ENCODE measurements around the gene NCKAP1. TPM values are rescaled to one million over a fixed set of nuclear protein-coding genes. Genes with fewer than 3 reads are reported as not detected.
"Not testable (repeated sequence)": the region's sequence is repeated elsewhere in the genome, so short reads cannot be mapped to it uniquely, and the experiment has no call there.

Gene NCKAP1
- total RNA-seq, 1 donor from 2014 or later: 128 TPM

DNA sequence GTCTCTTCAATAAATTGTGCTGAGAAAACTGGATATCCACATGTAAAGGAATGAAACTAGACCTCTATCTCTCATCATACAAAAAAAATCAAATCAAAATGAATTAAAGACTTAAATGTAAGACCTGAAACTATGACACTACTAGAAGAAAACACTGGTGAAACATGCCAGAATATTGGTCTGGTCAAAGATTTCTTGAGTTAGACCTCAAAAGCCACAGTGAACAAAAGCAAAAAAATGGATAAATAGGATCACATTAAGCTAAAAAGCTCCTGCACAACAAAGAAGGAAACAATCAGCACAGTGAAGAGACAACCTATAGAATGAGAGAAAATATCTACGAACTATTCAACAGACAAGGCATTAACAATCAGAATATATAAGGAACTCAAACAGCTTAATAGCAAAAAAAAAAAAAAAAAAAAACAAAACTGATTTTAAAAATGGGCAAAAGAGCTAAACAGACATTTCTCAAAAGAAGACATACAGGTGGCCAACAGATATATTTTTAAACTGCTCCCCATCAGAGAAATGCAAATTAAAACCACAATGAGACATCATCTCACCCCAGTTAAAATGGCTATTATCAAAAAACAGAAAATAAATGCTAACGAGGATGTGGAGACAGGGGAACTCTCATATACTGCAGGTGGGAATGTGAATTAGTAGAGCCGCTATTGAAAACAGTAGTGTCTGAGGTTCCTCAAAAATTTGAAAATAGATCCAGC is 66.3 kb downstream of the NCKAP1 start:
- intact Hi-C loops (cut with DNase I): no loop called here
- DNase-seq: no peak

DNA sequence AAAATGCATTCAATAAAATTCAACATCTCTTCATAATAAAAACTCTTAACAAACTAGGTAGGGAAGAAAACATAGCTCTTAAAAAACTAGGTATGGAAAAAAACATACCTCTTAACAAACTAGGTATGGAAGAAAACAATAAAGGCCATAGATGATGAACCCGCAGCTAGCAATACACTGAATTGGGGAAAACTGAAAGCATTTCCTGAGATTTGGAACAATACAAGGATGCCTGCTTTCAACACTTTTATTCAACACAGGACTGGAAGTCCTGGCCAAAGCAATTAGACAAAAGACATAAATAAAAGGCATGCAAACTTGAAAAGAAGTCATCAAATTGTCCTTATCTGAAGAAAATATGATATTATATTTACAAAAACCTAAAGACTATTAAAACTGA is 67.8 kb downstream of the NCKAP1 start:
- ATAC-seq (ENCODE audit: poor library complexity): no peak
- DNase-seq: no peak
- intact Hi-C loops (cut with DNase I): no loop called here

More for the DNA sequence above, 66.3 kb downstream of the NCKAP1 start:
- no peak for ATAC-seq (ENCODE audit: poor library complexity)

DNA sequence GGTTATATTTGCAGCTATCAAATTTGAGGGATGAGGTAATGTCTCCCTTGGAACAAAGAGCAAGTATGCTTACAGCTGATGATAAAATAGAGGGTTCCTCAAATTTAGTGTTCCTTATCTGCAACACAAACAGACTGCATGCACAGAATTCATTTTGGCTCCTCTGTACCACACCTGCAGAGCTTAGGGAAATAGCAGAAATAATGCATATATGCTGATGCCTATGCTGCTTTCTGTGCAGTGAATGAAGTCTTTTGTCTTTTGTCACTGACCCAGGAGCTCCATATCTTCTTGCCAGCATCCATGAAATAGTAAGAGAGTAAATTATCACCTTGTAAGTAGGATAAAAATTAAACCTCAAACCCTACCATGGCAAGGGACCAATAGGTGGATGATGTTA is 69.8 kb downstream of the NCKAP1 start:
- ATAC-seq (ENCODE audit: poor library complexity) (no peak), DNase-seq (no peak)
- intact Hi-C loops (cut with DNase I): no loop called here

DNA sequence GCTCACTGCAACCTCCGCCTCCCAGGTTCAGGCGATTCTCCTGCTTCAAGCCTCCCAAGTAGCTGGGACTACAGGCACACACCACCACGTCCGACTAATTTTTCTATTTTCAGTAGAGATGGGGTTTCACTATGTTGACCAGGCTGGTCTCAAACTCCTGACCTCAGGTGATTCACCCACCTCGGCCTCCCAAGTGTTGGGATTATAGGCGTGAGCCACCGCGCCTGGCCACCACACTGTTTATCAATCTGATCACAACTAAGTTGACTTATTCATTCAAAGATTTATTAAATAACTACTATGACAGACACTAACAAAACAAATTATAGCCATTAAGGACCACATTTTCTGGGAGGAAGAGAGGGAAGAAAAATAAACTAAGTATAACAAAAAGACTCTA is 71.9 kb downstream of the NCKAP1 start:
- intact Hi-C loops (cut with DNase I); DNase-seq; ATAC-seq (ENCODE audit: poor library complexity): not testable (repeated sequence)

DNA sequence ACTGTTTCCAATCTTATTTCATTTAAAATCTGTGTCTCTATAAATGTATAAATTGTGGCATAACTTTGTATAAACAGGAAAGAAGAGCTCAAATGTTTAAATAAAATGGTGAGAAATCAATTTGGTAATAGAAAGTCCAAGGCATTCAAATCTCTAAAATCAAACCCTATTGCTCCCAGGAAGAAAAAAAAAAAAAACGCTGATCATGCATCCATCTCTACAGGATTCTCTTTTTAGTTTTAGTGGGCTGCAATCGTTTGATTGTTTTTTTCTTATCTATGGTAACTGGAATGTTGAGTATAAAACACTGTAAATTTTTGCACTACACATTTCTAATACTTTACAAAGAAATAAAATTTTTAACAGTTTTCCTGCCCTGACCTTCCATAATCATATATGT is 75.6 kb downstream of the NCKAP1 start:
- ATAC-seq (ENCODE audit: poor library complexity): no peak
- intact Hi-C loops (cut with DNase I): no loop called here

DNA sequence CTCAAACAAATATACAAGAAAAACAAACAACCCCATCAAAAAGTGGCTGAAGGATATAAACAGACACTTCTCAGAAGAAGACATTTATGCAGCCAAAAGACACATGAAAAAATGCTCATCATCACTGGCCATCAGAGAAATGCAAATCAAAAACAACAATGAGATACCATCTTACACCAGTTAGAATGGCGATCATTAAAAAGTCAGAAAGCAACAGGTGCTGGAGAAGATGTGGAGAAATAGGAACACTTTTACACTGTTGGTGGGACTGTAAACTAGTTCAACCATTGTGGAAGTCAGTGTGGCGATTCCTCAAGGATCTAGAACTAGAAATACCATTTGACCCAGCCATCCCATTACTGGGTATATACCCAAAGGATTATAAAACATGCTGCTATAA is 77.4 kb downstream of the NCKAP1 start:
- intact Hi-C loops (cut with DNase I); DNase-seq; ATAC-seq (ENCODE audit: poor library complexity): not testable (repeated sequence)

More for the DNA sequence above, 75.6 kb downstream of the NCKAP1 start:
- no peak for DNase-seq

DNA sequence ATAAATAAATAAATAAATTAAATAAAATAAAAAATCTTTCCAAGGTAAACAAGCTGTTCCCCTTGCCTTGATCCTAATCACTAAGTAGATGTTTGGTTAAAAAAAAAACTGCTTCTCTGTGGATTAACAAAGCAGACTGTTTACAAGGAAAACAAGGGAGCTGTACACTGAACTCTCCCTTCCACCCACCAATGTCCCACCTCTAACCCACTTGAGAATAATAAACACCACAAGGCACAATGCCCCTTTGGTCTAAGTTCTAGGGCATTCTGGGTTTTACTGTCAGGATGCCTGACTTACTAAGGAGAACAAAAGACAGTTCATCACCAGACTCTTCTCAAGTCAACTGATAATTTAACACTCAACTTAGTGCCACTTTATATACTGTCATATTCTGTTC is 83.5 kb downstream of the NCKAP1 start:
- DNase-seq: no peak
- intact Hi-C loops (cut with DNase I): no loop called here
- no peak for ATAC-seq (ENCODE audit: poor library complexity)

DNA sequence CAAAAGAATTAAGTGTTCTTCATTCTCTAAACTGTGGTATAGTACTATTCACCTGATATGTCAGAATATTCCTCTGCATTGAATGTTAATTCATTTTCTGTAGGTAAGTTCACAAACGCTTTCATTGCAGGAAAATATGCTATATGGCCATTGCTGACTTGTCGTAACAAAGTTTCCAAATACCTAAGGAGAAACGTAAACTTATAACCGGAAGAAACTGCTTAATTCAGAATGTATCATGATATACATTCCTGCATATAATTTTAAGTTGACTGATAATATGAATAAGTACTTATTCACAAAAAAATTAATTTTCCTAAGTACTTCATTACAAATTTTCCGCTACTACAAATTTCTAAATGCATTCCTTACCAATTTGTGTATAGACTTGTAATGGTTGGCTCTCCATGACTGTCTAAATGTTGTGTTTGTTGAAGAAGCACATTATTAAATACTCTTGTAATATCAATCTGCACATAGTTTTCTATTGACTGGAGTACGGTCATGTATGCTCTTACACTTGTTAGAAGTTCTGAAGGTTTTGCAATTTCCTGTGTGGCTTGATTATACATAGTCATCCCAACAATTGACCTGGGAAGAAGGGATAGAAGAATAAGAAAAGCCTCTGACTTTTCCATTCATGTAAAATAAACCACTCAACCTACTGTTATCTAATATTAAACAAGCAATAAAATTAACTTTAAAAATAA is 85.4 kb downstream of the NCKAP1 start:
- DNase-seq: no peak
- intact Hi-C loops (cut with DNase I): no loop called here
- no peak for ATAC-seq (ENCODE audit: poor library complexity)

DNA sequence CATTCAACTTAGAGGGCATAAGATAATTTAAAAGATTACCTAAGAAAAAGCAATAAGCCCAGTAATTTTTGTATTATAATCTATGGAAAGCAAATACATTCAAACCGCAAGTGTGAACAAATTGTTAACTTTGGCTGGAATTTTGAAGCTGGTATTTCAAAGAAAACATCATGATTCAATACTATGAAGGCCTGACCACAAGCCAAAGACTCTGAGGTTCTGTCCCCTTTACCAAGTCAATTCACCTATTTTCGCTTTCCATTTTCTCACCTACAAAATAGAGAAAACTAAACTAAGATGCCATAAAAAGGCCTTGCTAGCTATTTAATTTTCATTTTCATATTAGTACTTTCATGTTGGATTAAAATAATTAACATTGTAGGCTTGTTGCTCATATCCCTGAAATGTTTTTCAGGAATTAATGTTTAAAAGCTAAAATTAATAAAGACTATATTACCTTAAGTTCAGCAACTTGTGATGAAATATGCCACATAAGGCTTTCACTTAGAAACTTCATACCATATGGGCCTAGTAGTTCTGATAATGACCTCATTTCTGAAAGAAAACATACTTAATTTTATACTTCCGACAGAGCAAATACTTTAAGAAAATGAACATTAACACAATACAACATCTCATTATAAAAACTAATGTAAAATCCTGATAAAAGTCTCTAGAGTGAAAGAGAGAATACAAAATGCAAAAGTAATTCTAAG is 86.2 kb downstream of the NCKAP1 start:
- DNase-seq: no peak
- ATAC-seq (ENCODE audit: poor library complexity): no peak
- intact Hi-C loops (cut with DNase I): no loop called here

DNA sequence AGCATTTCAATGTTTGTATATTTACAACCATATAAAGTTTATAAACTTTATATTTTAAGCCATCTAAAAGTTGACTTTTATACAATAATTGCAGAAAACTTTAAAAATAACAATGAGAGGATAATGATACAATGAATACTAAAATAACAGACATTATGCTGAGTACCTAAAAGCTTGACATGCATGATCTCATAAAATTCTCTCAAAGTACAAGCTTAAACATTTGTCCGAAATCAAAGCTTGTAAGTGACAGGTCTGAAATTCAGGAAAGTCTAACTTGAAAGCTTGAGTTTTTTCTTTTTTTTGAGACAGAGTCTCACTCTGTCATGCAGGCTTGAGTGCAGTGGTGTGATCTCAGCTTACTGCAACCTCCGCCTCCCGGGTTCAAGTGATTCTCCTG is 87.7 kb downstream of the NCKAP1 start:
- no peak for ATAC-seq (ENCODE audit: poor library complexity)
- intact Hi-C loops (cut with DNase I): no loop called here
- DNase-seq: no peak

DNA sequence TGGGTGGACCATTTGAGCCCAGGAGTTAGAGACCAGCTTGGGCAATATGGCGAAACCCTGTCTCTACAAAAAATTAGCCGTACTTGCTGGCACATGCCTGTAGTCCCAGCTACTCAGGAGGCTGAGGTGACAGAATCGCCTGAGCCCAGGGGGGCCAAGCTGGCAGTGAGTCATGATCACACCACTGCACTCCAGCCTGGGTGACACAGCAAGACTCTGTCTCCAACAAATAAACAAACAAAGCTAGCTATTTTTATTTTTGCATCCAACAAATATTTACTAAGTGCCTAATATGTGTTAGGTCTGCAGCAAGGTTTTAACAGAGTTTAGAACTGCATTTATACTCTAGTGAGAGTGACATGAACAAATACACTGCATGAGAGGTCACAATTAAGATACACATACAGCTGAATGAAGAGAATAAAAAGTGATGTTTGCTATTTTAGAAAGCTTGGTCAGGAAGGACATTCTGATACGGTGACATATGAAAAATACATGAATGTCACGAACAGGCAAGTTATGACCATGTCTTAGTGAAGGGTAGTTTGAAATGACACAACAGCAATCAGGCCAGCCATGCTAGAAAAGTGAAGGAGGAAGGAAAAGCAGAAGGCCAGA is 88.6 kb downstream of the NCKAP1 start:
- DNase-seq (peak; percentile 44), ATAC-seq (ENCODE audit: poor library complexity) (peak; percentile 84)
- intact Hi-C loops (cut with DNase I): no loop called here

DNA sequence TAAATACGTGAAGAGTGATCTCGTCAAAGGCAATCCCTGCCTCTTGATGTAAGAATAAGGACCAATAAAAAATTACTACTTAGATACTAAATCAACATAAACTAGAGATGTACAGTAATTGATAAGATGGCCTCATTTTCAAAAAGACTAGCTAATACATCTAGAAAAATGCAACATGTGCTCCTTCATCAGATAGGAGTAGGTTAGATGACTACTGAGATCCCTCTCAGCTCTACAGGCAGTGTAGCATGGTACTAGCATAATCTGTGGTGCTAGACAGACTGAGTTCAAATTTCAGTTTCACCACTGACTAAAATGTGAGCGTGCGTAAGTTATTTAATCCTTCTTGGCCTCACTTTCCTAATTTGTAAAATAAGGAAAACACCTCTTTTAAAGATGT is 89.2 kb downstream of the NCKAP1 start:
- no peak for DNase-seq
- ATAC-seq (ENCODE audit: poor library complexity): no peak
- intact Hi-C loops (cut with DNase I): no loop called here

DNA sequence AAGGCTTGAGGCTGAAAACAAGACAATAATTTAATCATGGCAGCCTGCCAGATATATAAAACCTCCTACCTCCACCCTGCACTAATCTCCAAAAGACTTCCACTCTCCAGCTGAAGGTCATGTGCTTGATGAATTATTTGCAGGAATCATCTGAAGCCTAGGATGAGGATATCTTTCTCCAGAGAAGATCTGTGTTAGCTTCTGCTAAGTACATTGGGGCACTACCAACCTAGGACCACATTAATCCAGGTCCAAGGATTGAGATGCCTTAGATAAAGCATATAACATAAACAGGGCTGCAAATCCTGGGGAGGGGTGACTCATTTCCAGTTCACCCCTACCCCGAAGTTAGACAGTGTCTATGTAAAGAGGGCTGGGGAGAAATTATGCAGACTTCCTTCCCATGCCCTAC is 91.3 kb downstream of the NCKAP1 start:
- ATAC-seq (ENCODE audit: poor library complexity) (no peak), DNase-seq (no peak)
- intact Hi-C loops (cut with DNase I): no loop called here

DNA sequence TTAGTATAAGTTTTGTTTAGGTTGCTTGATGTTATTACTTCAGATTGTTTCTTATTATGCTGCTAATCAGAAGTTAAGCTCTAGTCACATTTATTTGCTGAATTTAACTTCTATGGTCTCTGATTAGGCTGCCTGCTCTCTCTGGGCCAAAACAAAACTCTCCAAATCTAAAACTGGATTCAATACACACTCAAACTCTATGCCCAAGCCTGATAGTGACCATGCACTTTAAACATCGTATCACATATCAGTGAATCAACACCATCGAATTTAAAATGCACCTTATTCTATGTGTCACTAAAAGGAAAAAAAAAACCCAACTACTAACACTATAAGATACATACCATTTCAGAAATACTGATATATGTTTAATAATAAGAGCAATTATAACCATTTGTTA is 94.9 kb downstream of the NCKAP1 start:
- intact Hi-C loops (cut with DNase I): no loop called here
- no peak for ATAC-seq (ENCODE audit: poor library complexity)

DNA sequence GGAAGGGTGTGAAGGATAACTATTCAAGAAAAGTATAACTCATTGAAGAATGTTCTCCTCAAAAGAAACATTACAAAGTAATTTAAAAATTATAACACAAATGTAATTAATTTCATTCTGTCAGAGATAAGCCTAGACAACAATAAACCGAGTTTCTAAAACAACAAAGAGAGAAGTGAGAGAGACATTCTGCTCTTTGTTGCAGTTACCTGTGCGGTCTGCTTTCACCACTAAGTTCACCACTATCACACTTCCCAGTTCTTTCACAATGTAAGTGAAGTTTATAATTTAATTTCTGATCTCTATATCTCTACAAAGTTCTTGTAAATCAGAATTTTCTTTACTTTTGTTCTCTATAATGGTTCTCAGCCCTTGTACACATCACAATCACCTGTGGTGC is 95.5 kb downstream of the NCKAP1 start:
- DNase-seq (no peak), ATAC-seq (ENCODE audit: poor library complexity) (no peak)
- intact Hi-C loops (cut with DNase I): no loop called here

More for the DNA sequence above, 94.9 kb downstream of the NCKAP1 start:
- no peak for DNase-seq

DNA sequence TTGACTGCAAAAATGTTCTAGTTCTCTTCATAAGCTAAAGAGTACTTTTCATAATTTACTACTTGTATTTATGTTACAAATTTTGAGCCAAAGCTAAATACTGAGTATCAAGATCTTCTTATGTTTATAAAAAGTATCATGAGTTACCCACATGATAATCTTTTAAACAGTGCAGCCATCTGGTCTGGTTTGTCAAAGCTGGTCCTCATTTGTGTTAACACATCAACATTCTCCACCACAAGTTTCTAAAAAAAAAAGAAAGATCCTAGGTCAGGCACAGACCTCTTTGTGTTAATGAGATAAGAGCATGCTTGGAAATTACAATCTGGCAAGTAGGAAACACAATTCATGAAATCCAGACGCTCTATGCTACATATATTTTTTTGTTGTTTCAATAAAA is 96.3 kb downstream of the NCKAP1 start:
- DNase-seq (no peak), ATAC-seq (ENCODE audit: poor library complexity) (no peak)
- intact Hi-C loops (cut with DNase I): no loop called here

DNA sequence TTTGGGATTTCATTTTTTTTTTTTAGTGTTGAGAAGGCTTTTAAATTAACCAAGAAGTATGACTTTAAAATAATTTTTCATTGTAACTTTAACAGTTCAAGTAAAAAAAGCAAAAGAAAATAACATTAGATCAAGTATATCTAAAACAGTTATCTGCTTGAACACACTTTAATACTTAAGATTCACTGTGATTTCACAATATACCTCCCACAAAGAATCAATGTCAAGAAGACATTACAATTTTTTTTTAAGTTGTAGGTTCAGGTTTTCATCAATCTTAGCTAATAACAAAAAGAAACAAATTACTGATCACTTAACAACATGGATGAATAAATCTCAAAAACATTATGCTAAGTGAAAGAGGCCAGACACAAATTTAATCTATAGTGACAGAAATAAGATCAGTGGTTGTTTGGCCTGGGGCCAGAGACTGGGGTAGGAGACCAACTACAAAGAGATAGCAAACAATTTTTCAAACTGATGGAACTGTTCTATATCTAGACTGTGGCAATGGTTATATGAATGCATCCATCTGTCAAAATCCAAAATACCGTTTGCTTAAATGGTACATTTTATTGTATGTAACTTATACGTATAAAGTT is 97.0 kb downstream of the NCKAP1 start:
- intact Hi-C loops (cut with DNase I): no loop called here
- DNase-seq (no peak), ATAC-seq (ENCODE audit: poor library complexity) (no peak)

DNA sequence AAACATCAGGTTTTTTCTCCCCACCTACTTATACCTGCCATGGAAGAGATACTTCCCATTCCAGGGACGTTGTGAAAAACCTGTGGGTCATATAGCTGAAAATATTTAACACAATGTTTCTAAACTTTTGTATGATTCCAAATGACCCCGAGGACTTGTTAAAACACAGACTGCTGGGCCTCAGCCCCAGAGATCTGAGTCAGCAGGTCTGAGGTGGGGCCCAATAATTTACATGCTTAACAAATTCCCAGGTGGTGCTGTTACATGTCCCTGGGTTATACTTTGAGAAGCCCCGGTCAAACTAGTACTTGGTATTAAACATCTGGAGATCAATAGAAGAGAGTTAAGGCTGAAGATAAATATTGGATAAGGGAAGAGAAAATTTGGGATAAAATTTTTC is 100.4 kb downstream of the NCKAP1 start:
- intact Hi-C loops (cut with DNase I): no loop called here
- DNase-seq (no peak), ATAC-seq (ENCODE audit: poor library complexity) (no peak)

DNA sequence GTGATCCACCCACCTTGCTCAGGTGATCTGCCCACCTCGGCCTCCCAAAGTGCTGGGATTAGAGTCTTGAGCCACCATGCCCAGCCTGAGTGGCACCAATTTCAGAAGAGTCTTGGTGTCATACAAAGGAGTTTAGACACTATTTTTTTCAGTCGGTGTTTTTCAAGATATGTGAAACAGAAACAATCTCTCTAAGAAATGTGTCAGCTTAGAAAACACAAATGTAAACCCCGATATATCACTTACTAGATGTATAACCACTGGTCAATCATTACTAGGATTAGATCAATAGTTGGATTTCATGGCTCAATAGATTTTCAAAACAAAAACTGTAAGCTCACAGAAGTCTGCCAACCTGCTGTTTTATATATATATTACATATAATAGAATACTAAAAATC is 104.6 kb downstream of the NCKAP1 start:
- ATAC-seq (ENCODE audit: poor library complexity) (no peak), DNase-seq (no peak)
- intact Hi-C loops (cut with DNase I): no loop called here

Measured in Right ventricle myocardium superior (tissue), 1 donor.